B cell (primary cell): ENCODE data around the gene SLN.

ENCODE experiments used
- CTCF ChIP-seq: fragments of 200-600 bp; IDR thresholded peaks from one replicate; pipeline ENCODE4 v1.8.0; 2022; ENCODE audit warnings: antibody characterized with exemption, mild to moderate bottlenecking
- EZH2 ChIP-seq: IDR thresholded peaks from 2 replicates; pipeline ENCODE4 v1.6.1; 2012; ENCODE audit warnings: borderline replicate concordance, low read depth, mild to moderate bottlenecking, moderate library complexity, low read length; ENCODE audit not compliant: insufficient read depth, poor library complexity, severe bottlenecking

- TF ChIP-seq CTCF (no peak), EZH2 (no peak)
These were observed 46.8 kb downstream of the SLN start for GRCh38 chr11:107665018-107665417.
